Endometrial microvascular endothelial cells (primary cell): ENCODE data around the gene ANKRD33B. TPM values are rescaled to one million over a fixed set of nuclear protein-coding genes. Genes with fewer than 3 reads are reported as not detected.

ENCODE experiments used
- in situ Hi-C: cut with HindIII; loops from 2 replicates; pipeline ENCODE4 v1.10.0; 2017; ENCODE audit warnings: low sequenced_read_pairs, low pct_unique_long_range_greater_than_20kb; ENCODE audit errors: inconsistent ontology term
- total RNA-seq: library from RNA; depleted of rRNA; stranded (reverse); fragments of >200 nt; gene quantifications from one replicate; pipeline ENCODE4 v1.2.3, GENCODE V29; 2015; ENCODE audit errors: inconsistent ontology term

ANKRD33B gene
- total RNA-seq, 1 donor from 2014 or later: 4.7 TPM

DNA sequence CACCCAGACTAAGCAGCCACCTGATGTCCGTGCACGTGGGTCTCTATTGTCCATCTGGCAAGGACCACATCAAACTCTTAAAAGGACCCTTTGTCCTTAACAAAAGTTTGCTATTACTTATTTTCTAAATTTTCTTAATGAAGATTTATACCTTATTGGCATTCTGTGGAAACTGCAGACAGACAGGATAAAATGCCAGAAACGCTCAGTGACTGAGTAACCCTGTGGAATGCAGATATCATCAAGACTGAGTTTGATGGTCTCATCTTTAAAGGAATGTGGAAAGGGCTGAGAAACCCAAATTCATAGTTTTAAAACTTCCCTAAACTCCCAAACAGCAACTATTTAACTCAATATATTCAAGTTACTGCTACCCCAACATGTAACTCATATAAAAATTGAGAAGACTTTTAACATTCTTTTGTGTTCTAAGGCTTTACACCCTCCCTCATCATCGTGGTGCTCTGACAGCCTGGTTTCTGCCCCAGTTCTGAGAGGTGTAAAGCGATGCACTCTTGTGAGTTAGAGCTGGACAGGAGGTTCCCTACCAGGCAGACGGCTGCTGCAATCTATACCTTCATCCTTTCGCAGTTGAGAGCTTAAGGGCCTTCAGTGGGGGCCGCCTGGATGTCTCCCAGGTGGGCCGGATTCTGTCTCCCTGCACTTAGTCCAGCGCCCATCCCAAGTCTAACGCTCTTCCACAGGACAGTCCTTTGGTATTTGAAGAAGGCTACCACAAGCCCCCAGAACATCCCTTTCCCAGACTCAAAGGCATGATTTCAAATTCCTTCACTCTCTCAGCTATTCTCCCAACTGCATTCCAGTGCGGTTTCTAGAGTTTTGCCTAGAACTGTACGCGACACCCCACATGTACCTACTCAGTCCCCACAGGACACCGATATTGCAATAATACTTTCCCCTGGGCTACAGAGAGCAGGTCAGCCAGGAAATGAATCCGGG lies 128.2 kb downstream of the ANKRD33B start:
- in situ Hi-C loops: no loop called here

DNA sequence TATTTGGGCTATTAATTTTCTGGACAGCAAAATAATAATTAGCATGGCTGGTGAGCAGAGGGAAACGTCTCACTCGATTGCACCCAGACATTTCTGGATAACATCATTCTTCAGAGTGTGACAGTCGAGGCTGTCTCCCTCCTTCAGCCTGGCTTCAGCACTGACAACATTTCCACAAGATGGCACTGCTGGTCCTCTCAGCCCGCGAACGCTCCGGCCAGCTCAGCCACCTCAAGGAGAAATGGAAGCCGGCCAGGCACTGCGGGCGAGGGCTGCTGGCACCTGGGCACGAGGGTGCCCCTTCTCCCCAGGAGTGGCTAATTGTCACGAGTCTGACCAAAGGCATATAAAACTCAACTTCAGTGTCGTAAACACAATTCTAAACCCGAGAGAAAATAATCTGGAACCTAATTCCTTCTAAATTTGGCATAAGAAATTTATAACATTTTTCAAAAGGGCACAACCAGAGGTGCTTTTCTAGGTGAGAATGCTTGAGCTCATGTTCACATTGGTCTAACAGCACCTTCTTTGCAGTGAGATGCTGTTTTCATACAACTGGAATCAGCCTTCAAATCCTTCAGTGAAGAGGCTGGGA lies 131.3 kb downstream of the ANKRD33B start:
- in situ Hi-C loops: no loop called here

DNA sequence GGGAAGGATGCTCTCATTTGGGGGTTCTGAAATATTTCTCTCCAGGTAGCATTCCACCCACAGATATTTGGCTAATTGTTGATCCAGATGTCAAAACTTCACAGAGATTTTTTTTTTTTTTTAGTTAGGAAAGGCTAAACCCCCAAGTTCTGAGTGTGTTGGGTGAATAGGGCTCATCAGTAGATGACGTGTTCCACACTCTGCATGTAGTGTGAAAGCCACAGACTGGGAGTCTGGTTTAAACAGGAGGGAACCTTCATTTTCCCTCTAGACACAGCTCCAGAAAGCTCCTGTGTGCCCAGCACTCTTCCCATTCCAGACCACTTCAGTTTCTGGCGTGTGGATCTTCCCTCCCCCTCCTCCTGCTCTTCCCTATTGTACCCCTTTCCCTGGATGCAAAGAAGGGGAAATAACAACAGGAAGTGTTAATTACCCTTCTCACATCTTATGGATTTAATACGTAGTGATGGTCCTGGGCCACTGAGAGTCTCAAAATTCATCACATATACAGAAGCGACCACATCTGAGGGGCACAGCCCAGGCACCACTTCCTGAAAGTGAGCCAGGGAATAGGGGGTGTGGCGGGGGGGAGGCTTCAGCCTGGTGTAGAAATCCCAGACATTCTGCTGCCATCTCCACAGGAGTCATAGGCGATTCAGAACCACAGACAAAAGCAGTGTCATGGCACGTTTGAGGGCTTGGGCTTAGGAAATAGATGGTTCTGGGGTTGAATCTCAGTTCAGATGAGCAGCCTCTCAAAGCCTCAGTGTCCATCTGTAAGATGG lies 132.1 kb downstream of the ANKRD33B start:
- in situ Hi-C loops: no loop called here

DNA sequence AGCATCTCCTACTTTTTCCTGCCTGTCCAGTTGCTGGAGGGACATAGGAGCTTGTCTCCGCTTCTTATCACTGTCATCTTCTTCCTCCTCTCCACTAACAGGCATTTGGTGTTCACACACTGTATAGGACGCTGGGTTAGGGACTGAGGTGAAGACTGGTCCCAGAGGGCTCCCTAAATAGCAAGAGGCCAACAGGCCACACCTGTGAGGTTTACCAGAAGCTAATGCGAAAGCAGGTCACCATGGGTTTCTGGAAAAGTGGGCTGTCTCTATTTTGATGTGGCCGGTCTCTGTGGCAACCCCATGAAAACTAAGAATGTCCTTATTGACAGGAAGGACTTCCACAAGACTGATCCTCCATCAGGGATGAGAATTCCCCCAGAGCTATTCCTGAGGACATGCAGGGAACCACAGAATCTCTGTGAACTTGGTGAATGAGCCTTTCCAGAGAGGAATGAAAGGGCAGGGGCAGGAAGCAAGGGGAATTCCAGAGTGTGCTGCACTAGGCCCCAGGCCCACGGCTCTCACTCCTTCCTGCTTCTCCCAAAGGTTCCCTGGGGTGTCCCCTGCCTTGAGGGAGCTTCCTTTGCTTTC lies 135.5 kb downstream of the ANKRD33B start:
- in situ Hi-C loops: no loop called here

DNA sequence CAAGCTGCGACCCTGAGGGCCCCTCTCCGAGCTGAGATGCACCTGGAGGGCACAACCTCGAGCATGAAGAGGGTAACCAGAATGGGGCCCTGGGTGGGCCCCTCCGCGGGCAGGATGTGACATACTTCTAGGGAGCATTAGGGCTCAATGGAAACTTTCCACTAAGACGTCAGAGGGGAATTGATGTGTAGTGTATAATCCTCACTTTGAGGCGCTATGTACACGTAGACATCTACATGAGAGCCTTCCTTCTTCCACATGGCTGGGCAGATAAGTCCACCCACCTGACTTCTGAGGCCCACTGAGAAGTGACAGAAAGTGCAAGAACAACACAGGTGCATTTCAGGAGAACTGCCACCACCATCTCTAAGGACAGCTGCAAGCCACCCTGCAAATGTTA lies 136.1 kb downstream of the ANKRD33B start:
- in situ Hi-C loops: no loop called here

DNA sequence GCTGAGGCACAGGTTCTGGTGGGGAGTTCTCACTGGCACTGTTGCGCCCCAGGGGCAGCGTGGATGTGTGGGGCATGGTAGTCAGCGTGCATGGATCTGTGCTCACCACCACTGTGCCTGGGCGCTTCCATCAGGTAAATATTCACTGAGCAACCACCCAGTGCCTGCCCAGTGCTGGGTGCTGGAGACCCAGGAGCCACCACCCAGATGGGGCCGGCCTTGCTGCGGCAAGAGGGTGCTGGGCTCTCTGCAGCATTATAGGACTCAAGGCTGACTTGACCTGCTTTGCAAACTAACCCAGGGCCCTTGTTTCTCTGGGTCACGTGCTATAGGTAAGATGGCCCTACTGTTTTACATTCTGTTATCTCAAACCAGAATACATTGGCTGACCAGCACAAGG lies 136.6 kb downstream of the ANKRD33B start:
- in situ Hi-C loops: no loop called here

DNA sequence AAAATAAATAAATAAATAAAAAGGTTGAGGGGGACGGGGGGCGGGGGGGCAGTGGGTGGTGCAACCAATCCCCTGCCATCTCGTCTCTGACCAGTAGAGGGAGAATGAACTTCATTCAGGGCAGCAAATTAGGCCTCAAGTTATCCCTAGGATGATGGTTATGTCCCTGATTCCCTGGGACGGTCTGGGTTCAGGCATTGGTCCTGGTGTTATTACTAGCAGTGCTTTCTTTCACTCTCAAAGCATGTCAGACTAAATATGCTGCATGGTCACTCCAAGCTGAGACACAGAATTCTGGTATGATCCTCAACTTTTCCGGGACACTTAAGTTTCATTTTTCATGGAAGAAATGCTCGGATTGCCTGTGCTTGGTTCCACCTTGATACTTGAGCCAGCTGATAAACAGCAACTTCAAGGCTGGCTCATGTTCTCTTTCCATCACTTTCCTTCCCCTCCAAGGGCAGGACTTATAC lies 137.7 kb downstream of the ANKRD33B start:
- in situ Hi-C loops: no loop called here

DNA sequence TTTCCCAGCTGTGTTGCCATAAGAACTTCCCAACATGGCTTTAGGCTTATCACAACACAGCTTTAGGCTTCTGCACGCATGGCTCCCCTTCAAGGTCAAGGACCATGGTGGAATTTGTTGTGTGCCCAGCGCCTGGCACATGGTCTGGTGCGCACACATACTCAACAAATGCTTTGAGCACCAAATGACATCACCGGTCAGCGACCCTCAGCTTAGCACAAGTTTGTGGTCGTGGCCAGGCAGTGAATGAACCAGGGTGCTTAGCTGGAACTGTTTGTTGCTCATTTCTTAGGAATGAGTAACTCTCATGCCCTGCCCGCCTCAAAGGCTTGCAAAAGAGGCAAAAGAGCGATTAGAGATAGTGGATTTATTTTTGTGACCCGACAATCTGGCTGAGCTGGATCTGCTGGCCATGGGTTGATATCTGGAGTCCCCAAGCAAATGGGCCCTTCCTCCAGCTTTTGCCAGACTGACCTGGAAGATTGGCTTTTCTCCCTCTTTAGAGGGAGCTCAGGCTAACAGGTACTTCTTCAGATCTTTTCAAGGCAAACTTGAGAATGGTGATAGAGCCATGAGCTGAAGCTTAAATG lies 138.3 kb downstream of the ANKRD33B start:
- in situ Hi-C loops: no loop called here

DNA sequence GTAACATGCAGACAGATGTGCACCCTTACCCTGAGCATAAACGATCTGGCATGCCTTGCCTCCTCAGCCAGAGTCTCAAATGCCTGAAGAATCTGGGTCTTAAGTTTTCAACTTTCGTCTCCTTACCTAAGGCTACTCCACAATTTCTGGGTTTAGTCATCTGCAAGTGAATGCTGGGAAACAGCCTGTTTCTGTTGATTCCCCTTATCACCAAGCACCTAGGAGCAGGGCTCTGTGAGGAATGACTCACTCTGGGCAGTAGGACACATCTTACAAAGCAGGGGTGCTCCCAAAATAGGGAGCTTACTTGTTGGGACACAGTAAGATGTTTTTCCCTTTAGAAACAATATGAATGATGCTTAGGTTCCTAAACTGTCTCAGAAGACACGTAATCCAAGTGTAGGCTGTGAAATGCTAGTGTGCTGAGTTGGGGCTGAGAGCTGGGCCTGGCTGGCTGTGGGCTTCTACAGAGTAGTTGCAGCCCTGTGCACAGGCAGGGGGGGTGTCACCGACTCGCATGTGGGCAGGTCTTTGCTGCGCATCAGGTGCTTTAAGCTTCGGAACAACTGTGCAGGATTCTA lies 139.1 kb downstream of the ANKRD33B start:
- in situ Hi-C loops: no loop called here

DNA sequence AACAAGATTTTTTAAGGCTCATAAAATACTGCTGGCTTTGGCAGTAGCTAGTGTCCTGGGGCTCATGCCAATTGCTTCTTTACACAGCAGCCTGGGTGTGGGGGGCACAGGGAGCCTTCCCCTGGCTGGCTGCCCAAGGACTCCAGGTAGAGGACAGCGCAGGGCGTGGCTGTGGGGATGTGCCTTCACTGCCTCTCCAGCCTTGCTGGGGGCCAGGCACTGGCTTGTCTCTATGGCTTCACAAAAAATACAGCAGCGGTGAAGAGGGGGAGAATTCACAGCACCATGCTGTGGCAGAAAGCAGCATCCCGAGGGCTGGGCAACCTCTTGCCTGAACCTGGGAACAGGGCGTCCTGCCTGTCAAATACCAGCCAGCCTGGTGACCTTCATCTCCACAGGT lies 139.8 kb downstream of the ANKRD33B start:
- in situ Hi-C loops: no loop called here

DNA sequence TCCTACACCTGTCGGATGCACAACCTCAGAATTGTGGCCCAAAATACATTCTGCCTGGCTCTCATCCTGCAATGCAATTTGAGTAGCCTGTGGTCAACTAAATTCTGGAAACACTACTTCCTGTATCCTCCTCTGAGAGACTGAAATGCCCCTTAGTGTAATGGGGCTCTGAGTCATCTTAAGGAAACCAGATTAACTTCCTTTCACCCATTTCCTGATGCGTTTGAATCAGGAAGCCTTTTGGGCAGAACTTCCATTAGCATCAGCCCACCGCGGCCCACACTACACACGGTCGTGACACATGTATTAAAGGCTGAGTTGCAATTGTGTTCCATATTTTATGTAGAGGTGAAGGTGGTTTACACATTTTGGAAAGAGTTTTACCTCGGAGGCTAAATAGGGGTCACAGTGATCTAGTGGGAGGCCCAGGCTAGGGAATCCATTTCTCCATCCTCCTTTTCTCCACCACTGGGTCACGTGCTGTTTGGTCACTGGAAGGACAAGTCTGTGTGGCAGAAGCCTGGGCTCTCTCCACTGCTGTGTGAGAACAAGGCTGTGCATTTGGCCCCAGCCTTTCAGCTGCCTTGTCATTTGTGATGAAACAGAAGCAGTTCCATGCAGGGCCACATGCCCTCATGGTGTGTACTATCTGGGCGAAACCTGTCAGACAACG lies 141.2 kb downstream of the ANKRD33B start:
- in situ Hi-C loops: no loop called here

DNA sequence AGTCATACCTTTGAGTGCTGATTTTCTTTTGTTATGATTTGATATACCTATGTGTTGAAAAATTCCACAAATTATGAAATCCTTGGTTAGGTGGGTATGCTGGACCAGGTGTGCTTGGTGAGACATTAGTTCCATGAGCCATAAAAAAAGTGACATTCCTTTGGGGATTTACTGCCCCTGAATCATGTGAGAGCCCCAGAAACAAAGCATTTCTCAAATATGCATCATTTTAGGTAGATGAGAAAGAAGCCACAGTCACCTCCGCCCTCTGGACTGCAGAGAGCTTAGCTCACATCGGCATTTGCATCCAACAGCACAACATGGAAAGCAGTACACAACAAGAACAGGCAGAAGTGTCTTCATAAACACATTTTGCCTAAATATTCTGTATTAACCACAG lies 141.9 kb downstream of the ANKRD33B start:
- in situ Hi-C loops: no loop called here

DNA sequence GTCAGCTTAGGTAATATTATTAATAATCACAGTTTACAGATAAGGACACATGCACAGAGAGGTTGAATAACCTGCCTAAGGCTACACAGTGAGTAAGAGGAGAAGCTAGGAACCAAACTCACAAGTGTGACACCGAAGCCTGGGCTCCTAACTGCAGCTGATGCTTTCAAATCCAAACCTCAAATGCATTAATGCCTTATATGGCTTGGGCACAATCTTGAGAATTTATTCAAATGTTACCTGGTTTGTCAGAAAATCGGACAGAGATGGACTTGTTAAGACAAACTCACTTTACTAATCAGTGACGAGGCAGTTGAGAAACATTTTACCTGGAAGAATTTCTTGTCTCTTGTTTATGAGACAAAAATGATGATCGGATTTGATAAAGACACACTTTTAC lies 142.5 kb downstream of the ANKRD33B start:
- in situ Hi-C loops: no loop called here

Other genes starting within 250 kb of the ANKRD33B start
- gene MARCHF6, start 210.4 kb upstream of the ANKRD33B start, total RNA-seq: 56.4 TPM
- 0.46 TPM for gene ROPN1L, start 122.2 kb upstream of the ANKRD33B start, total RNA-seq
- 117 TPM for gene DAP, start 197.2 kb downstream of the ANKRD33B start, total RNA-seq